ENCODE results near the gene RASL10A. TPM values are rescaled to one million over a fixed set of nuclear protein-coding genes. Genes with fewer than 3 reads are reported as not detected.

RASL10A gene
- total and polyA plus RNA-seq, 2 experiments from 2014 or later: 1.6 to 3.0 TPM

GRCh38 chr22:29263791-29264276, 51.7 kb downstream of the RASL10A start:
- H3K4me3 Mint-ChIP-seq: no peak overlapping the region
- Histone ChIP-seq H3K4me2 (no peak overlapping the region), H3K79me2 (replicated peaks; ENCODE audit: insufficient read depth) (peaks cover 28% of the 10 kb centered on the region), H3K4me1 (ENCODE audit: insufficient read depth) (peaks cover 10% of the 10 kb centered on the region), H3K27ac (ENCODE audit: low read depth) (no peak overlapping the region), H3K4me3 (no peak overlapping the region), H3K9me2 (ENCODE audit: insufficient read depth) (no peaks in the 10 kb centered on the region), H4K20me1 (replicated peaks; ENCODE audit: insufficient read depth) (no peaks in the 10 kb centered on the region; the same call in 1 of the 2 replicates), H3K27me3 (ENCODE audit: insufficient read depth) (no peaks in the 10 kb centered on the region), H2AFZ (no peak overlapping the region), H3F3A (replicated peaks; ENCODE audit: low read depth) (0 out of 2 replicates have a peak, but pooled peaks cover 2% of the 10 kb centered on the region), H3K36me3 (ENCODE audit: insufficient read depth) (peaks cover 11% of the 10 kb centered on the region; the same call in 1 of the 2 replicates)
- peaks cover 15% of the 10 kb centered on the region for H3K27me3 Mint-ChIP-seq (ENCODE audit: insufficient read depth, low read depth, poor library complexity)
- H3K27ac Mint-ChIP-seq: no peak overlapping the region
- no peak for ATAC-seq
- H3K4me1 Mint-ChIP-seq: peaks cover 9% of the 10 kb centered on the region
- H3K9me3 Mint-ChIP-seq: no peaks in the 10 kb centered on the region
- TF ChIP-seq CREB1 (CRISPR knock-in tag; IDR thresholded peaks at IDR 0.05; ENCODE audit: low read depth): no peak
- TF ChIP-seq NANOG (IDR thresholded peaks at IDR 0.05; ENCODE audit: borderline replicate concordance): no peak
- TF ChIP-seq ZNF331 (CRISPR knock-in tag; IDR thresholded peaks at IDR 0.05; ENCODE audit: low read depth): no peak
- TF ChIP-seq POLR2AphosphoS5 (IDR thresholded peaks at IDR 0.05; ENCODE audit: low read depth): no peak
- no peak for TF ChIP-seq ZNF462 (CRISPR knock-in tag; IDR thresholded peaks at IDR 0.05)
- TF ChIP-seq CTCF (conservative IDR thresholded peaks at IDR 0.05; ENCODE audit: low read depth in 2 of 2): no peak
- no peak for TF ChIP-seq STAT1 (IDR thresholded peaks at IDR 0.05; ENCODE audit: unreplicated experiment)
- TF ChIP-seq JUNB (IDR thresholded peaks at IDR 0.05; ENCODE audit: unreplicated experiment): no peak
- no peak for TF ChIP-seq EZH2phosphoT487 (IDR thresholded peaks at IDR 0.05; ENCODE audit: unreplicated experiment)
- no peak for TF ChIP-seq ZNF114 (CRISPR knock-in tag; IDR thresholded peaks at IDR 0.05)
- no peak for TF ChIP-seq EZH2 (IDR thresholded peaks at IDR 0.05; ENCODE audit: low read depth, unreplicated experiment)
- no peak for TF ChIP-seq REST (IDR thresholded peaks at IDR 0.05; ENCODE audit: unreplicated experiment)
- TF ChIP-seq ETS1 (IDR thresholded peaks at IDR 0.05): no peak
- peaks cover 44% of the 10 kb centered on the region for H3K36me3 Mint-ChIP-seq (ENCODE audit: low read depth)
- DNase-seq (ENCODE audit: low spot score): no peak

Measured in GM23338 (cell line).